Panc1 (cell line): ENCODE data around the gene RNU5D-1. TPM values are rescaled to one million over a fixed set of nuclear protein-coding genes. Genes with fewer than 3 reads are reported as not detected.
"Not testable (repeated sequence)": the region's sequence is repeated elsewhere in the genome, so short reads cannot be mapped to it uniquely, and the experiment has no call there.

ENCODE experiments used
- ATAC-seq: fragments of 200-7000 bp; cut with Tn5 transposase; 2 replicates; pipeline ENCODE4 v1.9.1; 2020; ENCODE audit warnings: mild to moderate bottlenecking, moderate library complexity
- BruUV-seq: library from RNA; stranded (reverse); fragments of 400-500 nt; replicated peaks from 2 replicates; lab custom pipeline; 2021; lab: Mats Ljungman, UMichigan
- CTCF ChIA-PET: fragments of 300-600 bp; sonication (Branson Sonifier 250); formaldehyde crosslinking; loops from one replicate; lab custom pipeline; 2022; ENCODE audit warnings: antibody characterized with exemption; lab: Charles Lee
- POLR2A ChIA-PET: fragments of 300-600 bp; sonication (Branson Sonifier 250); formaldehyde crosslinking; loops from one replicate; lab custom pipeline; 2022; ENCODE audit warnings: antibody characterized with exemption; lab: Charles Lee
- DNase-seq: peaks from one replicate; pipeline ENCODE4 v3.0.0-alpha.2; 2010; ENCODE audit warnings: low read depth, low spot score
- H3K27ac ChIP-seq: 2 replicates; pipeline ENCODE4 v1.5.1; 2011; ENCODE audit warnings: mild to moderate bottlenecking, low read length, inconsistent platforms
- H3K27me3 ChIP-seq: fragments of 200-500 bp; sonication (Bioruptor generic); 2 replicates; pipeline ENCODE4 v1.6.0; 2014; ENCODE audit warnings: low read length, inconsistent platforms; ENCODE audit not compliant: control insufficient read depth, insufficient read depth
- H3K36me3 ChIP-seq: fragments of 200-500 bp; sonication (Bioruptor generic); 2 replicates; pipeline ENCODE4 v1.5.1; 2014; ENCODE audit warnings: inconsistent platforms, mild to moderate bottlenecking, low read length, moderate library complexity; ENCODE audit not compliant: control insufficient read depth, insufficient read depth
- H3K4me1 ChIP-seq: 2 replicates; pipeline ENCODE4 v1.5.1; 2011; ENCODE audit warnings: inconsistent platforms, mild to moderate bottlenecking, low read length, moderate library complexity; ENCODE audit not compliant: control insufficient read depth, insufficient read depth
- H3K4me3 ChIP-seq, 2 experiments: 2 replicates each; pipeline ENCODE4 v1.5.1; 2011 to 2012; ENCODE audit warnings: low read depth in 2 of 2, low read length in 2 of 2, mild to moderate bottlenecking in 2 of 2, inconsistent platforms in 1 of 2, moderate library complexity in 1 of 2
- H3K9me3 ChIP-seq: fragments of 200-500 bp; sonication (Bioruptor generic); 2 replicates; pipeline ENCODE4 v1.5.1; 2014; ENCODE audit warnings: low read depth, mild to moderate bottlenecking, inconsistent platforms, low read length, moderate library complexity; ENCODE audit not compliant: control insufficient read depth, insufficient read depth
- POLR2AphosphoS5 ChIP-seq: IDR thresholded peaks from 2 replicates; pipeline ENCODE4 v1.6.1; 2012; ENCODE audit warnings: mild to moderate bottlenecking, low read depth, low read length, moderate library complexity
- SIN3A ChIP-seq: IDR thresholded peaks from 2 replicates; pipeline ENCODE4 v1.6.1; 2012; ENCODE audit warnings: low read depth, mild to moderate bottlenecking, low read length, moderate library complexity, borderline replicate concordance; ENCODE audit not compliant: insufficient read depth
- TCF7L2 ChIP-seq: IDR thresholded peaks from 2 replicates; pipeline ENCODE4 v1.6.1; 2011; ENCODE audit warnings: mild to moderate bottlenecking, low read depth, low read length, inconsistent platforms
- in situ Hi-C: cut with HindIII; loops from 2 replicates; pipeline ENCODE4 v1.10.0; 2016; ENCODE audit warnings: low sequenced_read_pairs, low pct_unique_long_range_greater_than_20kb
- intact Hi-C: fragments of 100-400 bp; cut with micrococcal nuclease; formaldehyde crosslinking; loops from one replicate; pipeline ENCODE4 v1.10.0; 2022; ENCODE audit not compliant: unreplicated experiment
- total RNA-seq: library from RNA; stranded (reverse); gene quantifications from one replicate; pipeline ENCODE4 v1.2.1, GENCODE V29; 2021; ENCODE audit not compliant: unreplicated experiment
- TF ChIP-seq, protein P1 (sequence below): fragments of 450-650 bp; IDR thresholded peaks from 2 replicates; pipeline ENCODE4 v1.5.1; 2017; ENCODE audit warnings: mild to moderate bottlenecking
- TF ChIP-seq, protein P2 (sequence below), 2 experiments: IDR thresholded peaks; 2 replicates each; pipeline ENCODE4 v1.6.1; 2011 to 2012; ENCODE audit warnings: low read depth in 2 of 2, control low read depth in 1 of 2, low read length in 1 of 2, mild to moderate bottlenecking in 1 of 2, moderate library complexity in 1 of 2; ENCODE audit not compliant: insufficient read depth in 1 of 2

Gene RNU5D-1
- total RNA-seq, 1 experiment from 2014 or later: not detected

DNA sequence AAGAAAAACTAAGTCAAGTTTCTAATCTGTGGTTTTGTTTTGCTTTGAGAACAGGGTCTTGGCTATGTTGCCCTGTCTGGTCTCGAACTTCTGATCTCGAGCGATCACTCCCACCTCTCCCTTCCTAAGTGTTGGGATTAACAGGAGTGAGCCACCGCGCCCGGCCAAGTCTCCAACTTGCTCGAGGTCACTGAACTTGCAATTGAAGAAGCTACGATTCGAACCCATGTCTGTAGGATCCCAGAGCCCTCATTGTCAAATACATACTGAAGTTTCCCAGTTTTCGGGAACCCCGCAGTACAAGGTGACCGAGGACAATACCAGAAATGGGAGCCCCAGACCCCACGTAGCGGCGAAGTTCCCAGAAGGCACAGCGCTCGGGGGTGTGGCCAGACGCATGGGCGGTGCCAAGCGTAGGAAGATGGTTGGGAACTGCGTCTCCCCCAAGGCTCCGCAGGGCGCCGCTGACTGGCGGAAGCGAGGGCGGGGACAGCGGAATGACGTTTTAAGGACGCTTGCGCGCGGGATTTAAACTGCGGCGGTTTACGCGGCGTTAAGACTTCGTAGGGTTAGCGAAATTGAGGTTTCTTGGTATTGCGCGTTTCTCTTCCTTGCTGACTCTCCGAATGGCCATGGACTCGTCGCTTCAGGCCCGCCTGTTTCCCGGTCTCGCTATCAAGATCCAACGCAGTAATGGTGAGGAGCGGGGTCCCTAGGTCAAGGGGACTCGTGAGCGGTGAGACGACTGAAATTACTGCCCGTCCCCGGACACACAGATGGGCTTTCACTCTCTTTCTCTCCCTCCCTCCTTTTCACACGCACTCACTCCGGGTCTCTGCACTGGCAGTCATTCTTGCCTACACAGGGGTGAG is 8.6 kb upstream of the RNU5D-1 start, which contains the start of gene KIF2C:
TSS of gene KIF2C (plus strand) at position 531 of the 872 bp plus-strand sequence. CDS start at position 627, 96 bp downstream.
- Histone ChIP-seq H3K27me3 (no peaks in the 10 kb centered on the region), H3K4me1 (peaks cover 7% of the 10 kb centered on the region; the same call in 1 of the 2 replicates), H3K27ac (peak within 1 kb of the TSS; percentile 95), H3K4me3 (peak within 1 kb of the TSS; percentile 80 to 93), H3K36me3 (no peaks in the 10 kb centered on the region), H3K9me3 (no peaks in the 10 kb centered on the region)
- peak; percentile 99 for ATAC-seq
- no TSS peak for BruUV-seq
- ChIA-PET CTCF (no interaction called here), POLR2A (no interaction called here)
- in situ Hi-C loops: no loop called here
- intact Hi-C loops: loop anchor here (10.0 kb wide), 1 partner anchor 75 kb away; no protein-coding TSS in a partner anchor
- DNase-seq: peak; percentile 94
- TF ChIP-seq TCF7L2 (peak; percentile 36; the same call in 1 of the 2 replicates), POLR2AphosphoS5 (peak; percentile 93), SIN3A (peak; percentile 97)
- TF ChIP-seq, protein P1, sequence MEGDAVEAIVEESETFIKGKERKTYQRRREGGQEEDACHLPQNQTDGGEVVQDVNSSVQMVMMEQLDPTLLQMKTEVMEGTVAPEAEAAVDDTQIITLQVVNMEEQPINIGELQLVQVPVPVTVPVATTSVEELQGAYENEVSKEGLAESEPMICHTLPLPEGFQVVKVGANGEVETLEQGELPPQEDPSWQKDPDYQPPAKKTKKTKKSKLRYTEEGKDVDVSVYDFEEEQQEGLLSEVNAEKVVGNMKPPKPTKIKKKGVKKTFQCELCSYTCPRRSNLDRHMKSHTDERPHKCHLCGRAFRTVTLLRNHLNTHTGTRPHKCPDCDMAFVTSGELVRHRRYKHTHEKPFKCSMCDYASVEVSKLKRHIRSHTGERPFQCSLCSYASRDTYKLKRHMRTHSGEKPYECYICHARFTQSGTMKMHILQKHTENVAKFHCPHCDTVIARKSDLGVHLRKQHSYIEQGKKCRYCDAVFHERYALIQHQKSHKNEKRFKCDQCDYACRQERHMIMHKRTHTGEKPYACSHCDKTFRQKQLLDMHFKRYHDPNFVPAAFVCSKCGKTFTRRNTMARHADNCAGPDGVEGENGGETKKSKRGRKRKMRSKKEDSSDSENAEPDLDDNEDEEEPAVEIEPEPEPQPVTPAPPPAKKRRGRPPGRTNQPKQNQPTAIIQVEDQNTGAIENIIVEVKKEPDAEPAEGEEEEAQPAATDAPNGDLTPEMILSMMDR: no peak
- TF ChIP-seq, protein P2, sequence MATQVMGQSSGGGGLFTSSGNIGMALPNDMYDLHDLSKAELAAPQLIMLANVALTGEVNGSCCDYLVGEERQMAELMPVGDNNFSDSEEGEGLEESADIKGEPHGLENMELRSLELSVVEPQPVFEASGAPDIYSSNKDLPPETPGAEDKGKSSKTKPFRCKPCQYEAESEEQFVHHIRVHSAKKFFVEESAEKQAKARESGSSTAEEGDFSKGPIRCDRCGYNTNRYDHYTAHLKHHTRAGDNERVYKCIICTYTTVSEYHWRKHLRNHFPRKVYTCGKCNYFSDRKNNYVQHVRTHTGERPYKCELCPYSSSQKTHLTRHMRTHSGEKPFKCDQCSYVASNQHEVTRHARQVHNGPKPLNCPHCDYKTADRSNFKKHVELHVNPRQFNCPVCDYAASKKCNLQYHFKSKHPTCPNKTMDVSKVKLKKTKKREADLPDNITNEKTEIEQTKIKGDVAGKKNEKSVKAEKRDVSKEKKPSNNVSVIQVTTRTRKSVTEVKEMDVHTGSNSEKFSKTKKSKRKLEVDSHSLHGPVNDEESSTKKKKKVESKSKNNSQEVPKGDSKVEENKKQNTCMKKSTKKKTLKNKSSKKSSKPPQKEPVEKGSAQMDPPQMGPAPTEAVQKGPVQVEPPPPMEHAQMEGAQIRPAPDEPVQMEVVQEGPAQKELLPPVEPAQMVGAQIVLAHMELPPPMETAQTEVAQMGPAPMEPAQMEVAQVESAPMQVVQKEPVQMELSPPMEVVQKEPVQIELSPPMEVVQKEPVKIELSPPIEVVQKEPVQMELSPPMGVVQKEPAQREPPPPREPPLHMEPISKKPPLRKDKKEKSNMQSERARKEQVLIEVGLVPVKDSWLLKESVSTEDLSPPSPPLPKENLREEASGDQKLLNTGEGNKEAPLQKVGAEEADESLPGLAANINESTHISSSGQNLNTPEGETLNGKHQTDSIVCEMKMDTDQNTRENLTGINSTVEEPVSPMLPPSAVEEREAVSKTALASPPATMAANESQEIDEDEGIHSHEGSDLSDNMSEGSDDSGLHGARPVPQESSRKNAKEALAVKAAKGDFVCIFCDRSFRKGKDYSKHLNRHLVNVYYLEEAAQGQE (IDR thresholded peaks at IDR 0.05; ENCODE audit: insufficient read depth in 1 of 2, low read depth in 2 of 2, low read length in 1 of 2): no peak

- H3K27me3 ChIP-seq, POLR2A ChIA-PET, CTCF ChIA-PET, BruUV-seq, H3K9me3 ChIP-seq, H3K36me3 ChIP-seq, in situ Hi-C loops, H3K4me1 ChIP-seq, DNase-seq, ATAC-seq: not testable (repeated sequence)
- intact Hi-C loops: loop anchor here (10.0 kb wide), 1 partner anchor 76 kb away; no protein-coding TSS in a partner anchor
- peak overlapping the region; percentile 80 to 93 for H3K4me3 ChIP-seq
- peak overlapping the region; percentile 95 for H3K27ac ChIP-seq
Measured at GRCh38 chr1:44738953-44739306, 8.0 kb upstream of the RNU5D-1 start.
